HG03103 (cell line): ENCODE results near the gene MAP6.
A peak's percentile ranks its signal among the peaks of the same experiment; 100 is the strongest.
"Not testable (repeated sequence)": the region's sequence is repeated elsewhere in the genome, so short reads cannot be mapped to it uniquely, and the experiment has no call there.

Source experiments
- ATAC-seq: cut with Tn5 transposase; IDR thresholded peaks from one replicate; pipeline ENCODE4 v1.9.1; 2021; ENCODE audit warnings: low read depth; ENCODE audit not compliant: unreplicated experiment

The MAP6 gene

DNA sequence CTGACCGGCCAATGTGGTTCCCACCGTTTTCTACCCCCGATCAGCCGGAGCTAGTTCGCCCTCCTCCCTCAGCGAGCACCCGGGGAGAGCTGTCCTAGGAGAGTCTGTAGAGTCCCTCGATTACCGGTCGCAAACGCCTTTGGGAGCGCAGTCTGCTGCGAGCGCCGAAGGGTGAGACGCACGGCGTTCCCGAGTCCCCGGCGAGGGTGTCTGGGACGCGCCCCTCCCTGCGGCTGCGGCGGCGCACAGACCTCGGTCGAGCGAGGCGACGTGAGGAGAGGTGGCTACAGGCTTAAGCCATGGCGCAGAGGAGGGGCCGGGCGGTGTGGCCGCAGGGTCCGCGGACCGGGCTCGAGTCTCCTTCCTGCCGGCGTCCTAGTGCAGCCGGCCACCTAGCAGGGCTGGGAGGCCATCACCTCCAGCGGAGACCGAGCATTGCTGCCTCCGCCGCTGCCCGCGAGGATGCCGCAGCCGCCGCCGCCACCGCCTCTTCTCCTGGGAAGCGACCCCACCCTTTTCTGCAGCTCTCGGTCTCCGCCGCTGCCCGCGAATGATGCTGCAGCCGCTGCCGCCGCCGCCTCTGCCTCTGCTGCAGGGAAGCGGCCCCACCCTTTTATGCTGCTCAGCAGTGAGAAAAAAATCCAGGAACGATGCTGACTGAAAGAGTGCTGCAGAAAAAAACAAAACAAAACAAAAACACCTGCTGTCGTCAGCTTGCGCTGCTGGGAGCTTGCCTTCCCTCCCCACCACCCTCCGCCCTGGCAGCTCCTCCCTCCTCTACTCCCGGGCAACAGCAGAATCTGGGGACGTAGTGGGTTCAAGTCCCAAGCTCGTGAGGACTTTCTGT lies at the start of gene MAP6:
Gene MAP6 (minus strand): TSS at position 588 of the 847 bp plus-strand sequence. CDS start 669 bp downstream, outside the sequence.
- ATAC-seq, result no peak

DNA sequence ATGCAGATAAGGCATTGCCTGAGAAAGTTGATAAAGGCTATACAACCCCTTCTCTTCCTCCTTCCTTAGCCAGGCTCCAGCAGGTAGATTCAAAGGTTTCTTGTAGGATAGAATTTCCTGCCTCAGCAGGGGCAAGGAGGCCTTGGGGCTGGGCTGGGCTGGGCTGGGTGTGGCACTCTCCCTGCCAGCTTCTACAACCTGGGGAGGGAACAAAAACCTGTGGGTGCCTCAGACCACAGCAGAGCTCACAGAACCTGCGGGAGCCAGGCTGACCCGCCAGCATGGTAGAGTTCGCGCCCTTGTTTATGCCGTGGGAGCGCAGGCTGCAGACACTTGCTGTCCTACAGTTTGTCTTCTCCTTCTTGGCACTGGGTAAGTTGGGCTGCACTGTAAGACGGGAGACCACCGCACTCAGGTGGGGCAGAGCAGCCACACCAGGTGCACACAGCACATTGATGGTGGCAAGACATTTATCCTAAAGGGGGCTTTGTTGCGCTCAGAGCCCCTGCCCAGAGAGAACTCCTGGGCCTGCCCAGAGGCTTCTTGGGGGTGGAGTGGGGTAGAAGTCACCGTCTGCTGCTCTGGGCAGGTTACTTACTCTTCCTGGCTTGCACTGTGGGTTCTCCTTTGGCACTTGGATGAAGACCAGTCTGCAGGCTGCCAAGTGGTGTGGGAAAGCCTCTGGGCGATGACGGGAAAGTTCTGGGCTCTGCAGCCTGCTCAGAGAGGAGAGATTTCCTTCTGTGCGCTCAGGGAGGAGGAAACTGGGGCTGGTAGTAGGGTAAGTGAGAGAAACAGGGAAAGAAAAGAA lies 49.0 kb upstream of the MAP6 start, which contains the start of gene MOGAT2:
Gene MOGAT2 (plus strand): TSS at position 231 of the 811 bp plus-strand sequence. CDS start 51 bp downstream, at position 282.
- no peak for ATAC-seq

DNA sequence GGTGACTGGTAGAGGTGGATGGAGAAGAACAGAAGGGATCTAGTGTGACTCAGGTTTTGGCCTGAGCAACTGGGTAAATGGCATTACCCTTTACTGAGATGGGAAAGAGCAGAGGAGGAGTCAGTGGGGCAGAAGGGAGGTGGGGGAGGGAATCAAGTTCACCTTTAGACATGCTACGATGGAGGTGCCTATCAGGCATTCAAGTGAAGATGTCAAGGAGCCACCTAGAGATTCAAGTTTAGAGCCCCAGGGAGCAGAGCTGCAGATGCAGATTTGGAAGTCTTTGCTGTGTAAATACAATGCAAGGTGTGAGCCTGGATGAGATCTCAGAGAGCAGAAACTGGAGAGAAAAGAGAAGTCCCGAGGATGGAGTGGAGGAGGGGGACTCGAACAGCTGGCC lies 47.8 kb upstream of the MAP6 start:
- ATAC-seq, result no peak

DNA sequence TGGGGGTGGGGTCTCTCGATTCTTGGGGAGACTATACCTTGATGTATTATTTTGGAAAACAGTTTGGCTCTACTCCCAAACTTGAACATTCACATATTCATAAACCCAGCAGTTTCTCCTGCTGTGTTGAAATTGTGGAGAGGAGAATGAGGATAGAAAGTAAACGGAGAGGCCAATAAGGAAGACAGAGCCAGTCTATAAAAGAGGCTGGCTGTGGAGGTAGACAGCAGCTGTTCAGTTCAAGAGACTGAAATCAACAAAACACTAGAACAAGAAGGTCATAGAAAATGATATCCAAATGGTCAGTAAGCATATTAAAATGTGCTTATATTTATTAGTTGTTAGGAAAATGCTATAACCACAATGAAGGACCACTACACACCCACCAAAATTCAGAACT lies 46.9 kb upstream of the MAP6 start:
- no peak for ATAC-seq

DNA sequence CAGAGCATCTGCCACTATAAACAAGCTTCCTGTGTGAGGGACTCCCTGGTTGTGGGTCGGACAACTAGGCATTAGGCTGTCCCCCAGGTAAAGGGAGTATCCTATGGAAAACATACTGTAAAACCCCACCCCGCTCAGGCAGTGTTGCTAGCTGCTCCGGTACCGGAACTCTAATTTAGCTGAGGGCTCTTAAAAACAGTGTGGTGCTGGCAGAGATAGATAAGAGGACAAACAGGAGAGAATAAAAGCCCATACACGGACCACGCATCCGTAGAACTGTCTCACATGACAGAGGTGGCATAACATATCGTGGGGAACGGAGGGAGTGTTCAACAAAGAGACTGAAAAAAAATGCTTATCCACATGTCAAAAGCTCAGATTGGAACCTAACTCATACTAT lies 45.4 kb upstream of the MAP6 start:
- no peak for ATAC-seq

DNA sequence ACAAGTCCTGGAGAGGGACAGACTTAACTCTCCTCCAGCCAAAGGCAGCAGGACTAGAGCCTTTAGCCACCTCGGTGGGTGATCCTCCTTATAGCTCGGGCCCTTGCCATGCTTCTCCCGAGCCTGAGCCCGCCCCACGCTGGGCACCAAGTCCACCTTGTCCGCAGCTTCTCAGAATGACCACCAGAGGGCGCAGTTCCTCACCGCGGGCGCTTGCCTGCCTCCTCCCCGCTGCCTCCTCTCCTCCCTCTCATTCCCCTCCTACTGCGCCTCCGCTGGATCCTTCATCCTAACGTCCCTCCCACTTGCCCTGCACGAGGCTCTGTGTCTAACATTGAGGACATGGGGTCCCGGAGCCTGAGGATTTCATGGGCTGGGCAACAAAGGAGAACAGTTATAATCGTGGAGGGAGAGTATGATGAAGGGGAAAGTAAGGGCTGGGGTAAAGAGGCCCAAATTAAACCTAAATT lies 37.5 kb upstream of the MAP6 start:
- no peak for ATAC-seq

DNA sequence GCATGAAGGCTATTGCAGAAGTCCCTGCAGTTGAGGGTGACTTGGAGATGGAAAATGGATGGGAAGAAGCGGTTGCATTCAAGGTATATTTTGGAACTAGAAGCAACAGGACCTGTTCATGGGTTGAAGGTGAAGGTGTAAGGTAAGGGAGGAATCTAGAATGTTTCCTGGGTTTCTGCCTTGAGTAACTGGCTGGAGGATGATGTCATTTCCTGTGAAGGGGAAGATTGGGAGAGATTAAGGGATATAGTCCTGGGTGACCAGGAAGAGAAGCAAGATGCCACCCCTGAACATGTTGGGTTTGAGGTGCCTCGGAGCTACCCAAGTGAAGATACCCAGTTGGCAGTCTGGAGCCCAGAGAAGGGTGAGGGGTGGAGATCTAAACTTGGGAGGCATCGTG lies 36.7 kb upstream of the MAP6 start:
- no peak for ATAC-seq

DNA sequence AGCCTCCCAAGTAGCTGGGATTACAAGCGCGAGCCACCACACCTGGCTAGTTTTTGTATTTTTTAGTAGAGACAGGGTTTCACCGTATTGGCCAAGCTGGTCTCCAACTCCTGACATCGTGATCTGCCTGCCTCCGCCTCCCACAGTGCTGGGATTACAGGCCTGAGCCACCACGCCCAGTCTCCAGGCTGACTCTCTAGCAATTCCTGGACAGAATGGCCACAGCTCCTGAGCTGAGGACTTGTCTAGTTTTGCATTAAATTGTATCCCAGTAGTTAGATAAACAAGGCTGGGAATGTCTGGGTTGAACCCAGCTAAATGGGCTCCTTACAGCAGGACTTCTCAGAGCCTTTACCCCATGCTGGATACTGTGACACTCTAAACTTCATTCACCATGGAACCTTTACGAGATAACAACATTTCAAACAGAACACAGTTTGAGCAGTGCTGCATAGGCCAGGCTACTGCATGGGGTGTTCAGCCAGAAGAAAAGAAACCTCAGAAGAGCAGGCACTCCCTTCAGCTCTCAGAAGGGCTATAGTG lies 34.9 kb upstream of the MAP6 start:
- no peak for ATAC-seq

DNA sequence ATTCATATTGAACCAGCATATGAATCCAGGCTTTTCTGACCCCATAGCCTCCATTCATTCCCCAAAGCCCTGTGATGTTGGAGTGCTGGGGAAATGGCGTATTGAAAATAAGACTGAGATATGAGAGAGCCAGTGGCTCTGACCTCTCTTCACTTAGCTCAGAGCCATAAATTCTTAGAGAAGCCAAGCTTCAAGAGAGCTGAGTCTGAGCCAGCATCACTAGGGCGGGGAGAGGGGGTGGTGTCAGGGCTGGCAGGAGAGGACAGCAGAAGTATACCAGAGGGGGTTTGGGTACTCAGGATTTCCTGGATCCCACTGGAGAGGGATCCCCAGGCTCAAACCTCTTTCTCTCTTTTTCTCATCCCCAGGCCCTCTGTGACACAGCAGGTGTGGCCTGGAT lies 32.1 kb upstream of the MAP6 start:
- no peak for ATAC-seq

DNA sequence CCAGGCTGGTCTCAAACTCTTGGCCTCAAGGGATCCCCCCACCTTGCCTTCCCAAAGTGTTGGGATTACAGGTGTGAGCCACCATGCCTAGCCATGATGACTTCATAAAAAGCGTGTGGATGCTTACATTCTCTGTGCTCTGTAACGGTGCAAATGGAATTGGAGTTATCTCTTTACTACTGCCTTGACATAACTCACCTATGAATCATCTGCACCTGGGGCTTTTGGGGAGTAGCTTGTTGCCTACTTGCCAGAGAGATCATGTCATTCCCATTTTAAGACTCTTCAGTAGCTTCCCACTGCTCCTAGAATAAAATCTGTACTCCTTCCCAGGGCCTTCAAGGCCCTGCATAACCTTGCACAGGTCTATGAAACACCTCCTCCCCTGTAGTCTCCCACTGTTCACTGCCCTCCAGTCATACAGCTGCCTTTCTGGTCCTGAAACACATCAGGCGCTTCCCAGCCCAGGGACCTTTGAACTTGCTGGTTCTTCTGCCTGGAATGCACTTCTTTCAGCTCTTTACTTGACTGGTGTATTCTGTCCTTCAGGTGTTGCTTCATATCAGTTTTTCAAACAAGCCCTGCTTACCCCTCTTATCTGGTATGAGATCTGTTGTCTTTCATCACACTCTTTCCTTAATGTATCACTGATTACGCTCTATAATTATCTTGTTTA lies 29.2 kb upstream of the MAP6 start:
- no peak for ATAC-seq

DNA sequence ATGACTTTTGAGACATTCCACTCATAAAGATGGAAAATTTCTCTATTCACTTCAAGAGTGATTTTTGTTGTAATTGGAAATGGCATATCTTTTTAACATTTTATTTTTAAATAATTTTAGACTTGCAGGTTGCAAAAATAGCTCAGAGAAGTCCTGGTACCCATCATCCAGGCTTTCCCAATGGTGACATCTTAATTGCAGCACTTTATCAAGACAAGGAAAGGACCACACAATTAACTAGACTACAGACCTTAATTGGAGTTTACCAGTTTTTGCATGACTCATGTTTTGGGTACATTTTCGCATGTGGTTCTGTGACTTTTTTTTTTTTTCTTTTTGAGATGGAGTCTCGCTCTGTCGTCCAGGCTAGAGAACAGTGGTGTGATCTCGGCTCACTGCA lies 23.0 kb upstream of the MAP6 start:
- ATAC-seq, result no peak

DNA sequence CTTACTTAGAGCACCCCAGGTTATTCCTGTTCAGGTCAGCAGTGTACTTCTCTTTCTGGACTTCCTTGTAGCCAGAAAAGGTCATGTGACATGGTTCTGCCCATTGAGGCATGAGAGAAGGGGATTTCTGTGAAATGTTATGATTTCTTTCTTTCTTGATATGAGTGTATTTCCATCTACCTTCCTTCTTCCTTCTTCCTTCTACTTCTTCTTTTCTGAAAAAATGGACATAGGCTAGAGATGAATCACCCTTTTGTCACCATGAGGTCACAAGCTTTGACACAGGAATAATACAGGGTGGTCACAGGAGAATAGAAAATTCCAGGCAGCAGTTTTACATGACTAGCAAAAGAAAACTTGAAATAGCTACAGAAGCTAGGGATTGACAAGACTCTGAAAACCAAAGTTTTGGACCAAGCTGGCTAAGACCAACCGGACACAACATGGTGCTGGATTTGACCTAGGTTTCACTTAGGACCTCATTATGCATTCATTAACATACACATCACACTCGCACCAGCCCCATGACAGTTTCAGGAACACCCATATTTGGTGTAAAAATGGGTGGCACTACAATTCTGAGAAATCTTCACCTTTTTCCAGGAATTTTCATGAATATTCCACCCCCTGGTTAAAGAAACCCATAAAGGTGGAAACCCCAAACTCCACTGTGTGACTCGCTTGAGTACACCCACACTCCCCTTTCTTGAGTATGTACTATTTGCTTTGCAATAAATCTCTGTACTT lies 21.2 kb upstream of the MAP6 start:
- peak; percentile 52 for ATAC-seq

DNA sequence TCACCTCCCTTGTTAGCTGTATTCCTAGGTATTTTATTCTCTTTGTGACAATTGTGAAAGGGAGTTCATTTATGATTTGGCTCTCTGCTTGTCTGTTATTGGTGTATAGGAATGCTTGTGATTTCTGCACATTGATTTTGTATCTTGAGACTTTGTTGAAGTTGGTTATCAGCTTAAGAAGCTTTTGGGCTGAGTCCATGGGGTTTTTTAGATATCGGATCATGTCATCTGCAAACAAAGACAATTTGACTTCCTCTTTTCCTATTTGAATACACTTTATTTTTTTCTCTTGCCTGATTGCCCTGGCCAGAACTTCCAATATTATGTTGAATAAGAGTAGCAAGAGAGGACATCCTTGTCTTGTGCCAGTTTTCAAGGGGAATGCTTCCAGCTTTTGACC lies 15.0 kb upstream of the MAP6 start:
- not testable (repeated sequence) for ATAC-seq

DNA sequence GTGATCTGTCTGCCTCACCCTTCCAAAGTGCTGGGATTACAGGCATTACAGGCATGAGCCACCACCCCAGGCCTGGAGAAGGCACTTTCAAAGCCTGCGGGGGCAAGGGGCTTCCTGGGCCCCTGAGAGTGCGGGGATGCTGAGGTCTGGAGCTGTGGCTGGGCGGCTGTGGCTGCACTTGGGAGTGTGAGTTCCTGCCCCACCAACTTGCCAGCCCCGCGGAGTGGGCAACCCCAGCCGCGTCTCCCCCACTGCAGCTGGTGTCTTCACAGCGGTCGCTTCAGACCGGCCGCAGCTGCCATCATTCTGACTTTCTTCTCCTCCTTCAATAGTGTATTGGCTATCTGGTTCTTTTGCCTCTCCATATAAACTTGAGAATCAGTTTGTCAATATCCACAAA lies 10.7 kb upstream of the MAP6 start:
- no peak for ATAC-seq

DNA sequence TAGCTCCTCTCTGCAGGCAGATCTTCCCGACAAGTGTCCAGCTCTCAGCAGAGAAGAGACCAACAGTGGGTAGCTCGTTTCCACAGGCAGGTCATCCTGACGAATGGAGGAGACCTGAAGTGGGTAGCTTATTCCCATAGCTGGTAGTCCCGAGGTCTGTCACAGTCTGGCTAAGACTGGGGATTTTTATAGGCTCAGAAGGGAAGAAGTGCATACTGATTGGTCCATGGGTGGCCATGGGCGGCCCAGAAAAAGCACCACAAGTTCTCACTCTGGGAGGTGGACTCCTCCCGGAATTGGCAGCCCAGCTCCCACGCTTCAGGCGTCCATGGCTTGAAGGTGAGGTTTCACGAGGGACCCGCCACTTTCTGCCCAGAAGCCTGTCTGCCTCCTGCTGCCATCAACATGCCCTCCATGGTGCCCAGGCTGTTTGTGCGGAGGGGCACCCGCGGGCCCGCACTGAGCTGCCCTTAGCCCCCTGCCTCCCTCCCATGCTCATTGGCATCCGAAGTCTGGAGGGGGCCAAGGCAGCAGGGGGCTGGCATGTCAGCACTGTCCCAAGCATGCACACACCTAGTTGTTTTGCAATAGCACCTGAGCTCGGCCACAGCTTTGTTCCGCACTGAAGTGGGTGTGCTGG lies 9.9 kb upstream of the MAP6 start:
- no peak for ATAC-seq

DNA sequence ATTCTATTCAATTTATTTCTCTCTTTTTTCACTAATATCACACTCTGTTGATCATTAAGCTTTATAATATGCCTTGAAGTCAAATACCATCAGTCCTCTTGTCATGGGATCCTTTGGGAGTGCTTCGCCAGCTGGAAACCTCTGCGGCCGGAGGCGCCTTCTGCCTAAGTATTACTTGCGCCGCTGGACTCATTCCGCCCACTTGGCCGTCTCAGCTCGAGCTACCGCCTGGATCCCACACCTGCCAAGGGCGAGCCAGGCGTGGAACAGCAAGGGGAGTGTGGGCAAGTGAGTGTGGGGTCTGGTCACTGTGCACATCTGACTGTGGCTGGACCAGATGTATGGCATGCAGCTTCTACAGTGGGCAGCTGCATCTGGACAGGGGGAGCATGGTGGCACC lies 9.1 kb upstream of the MAP6 start:
- ATAC-seq, result no peak

DNA sequence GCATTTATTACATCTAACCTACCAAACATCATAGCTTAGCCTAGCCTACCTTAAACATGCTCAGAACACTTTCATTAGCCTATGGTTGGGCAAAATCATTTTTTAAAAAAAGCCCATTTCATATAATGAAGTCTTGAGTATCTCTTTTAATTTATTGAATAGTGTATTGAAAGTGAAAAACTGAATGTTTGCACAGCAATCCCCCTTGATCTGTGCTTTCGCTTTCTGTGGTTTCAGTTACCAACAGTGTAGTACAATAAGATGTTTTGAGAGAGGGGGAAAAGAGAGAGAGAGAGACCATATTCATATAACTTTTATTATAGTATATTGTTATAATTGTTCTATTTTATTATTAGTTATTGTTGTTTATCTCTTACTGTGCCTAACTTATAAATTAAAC lies 8.4 kb upstream of the MAP6 start:
- ATAC-seq, result no peak

DNA sequence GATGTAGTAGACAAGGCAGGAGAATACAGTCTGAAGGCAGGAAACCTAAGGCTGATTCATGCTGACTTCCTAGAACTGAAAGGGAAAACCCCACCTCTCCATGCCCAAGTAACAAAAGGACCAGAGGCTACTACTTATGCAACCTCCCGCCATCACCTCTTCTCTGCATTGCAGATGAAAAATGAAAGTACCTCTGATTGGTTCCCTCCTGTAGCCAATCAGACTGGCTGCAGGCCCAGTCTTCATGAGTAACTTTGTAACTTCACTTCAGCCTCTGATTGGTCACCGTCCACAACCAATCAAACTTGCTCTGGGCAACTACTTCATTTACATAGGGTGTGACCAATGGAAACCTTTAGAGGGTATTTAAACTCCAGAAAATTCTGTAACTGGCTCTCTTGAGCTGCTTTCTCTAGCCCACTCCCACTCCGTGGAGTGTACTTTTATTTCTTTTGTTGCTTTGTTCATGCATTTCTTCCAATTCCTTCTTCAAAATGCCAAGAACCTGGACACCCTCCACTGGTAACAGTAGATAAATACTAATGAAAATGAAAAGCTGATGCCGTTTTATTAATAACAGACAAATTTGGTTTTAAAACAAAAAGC lies 5.2 kb upstream of the MAP6 start:
- no peak for ATAC-seq

DNA sequence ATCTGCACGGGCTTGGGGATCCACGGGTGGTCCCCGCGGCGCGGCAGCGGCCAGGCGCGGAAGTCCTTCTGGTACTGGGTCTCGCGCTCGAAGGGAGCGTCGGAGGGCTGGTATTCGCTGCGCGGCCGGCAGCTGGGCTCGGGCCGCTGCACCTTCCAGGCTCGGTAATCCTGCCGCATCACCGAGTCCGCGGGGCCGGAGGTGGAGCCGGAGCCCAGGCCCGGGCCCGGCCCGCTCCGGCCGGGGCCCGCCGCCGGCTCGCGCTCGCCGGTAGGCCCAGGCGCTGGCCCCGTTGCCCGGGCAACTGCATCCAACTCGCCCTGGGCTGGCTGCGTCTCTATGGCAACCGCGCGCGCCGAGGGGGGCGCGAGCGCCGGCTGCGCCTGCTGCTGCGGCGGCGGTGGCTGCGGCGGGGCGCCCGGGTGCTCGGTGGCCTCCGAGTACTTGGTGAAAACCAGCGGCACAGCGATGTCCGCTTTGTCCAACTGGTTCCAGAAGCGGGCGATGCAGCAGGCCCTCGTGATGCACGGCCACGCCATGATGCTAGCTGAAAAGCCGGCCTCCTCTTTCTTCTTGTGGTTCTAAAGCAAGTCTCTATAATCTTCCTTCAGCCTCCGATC lies 897 bp downstream of the MAP6 start:
- no peak for ATAC-seq
